Measurements from ENCODE around the gene FSTL4.
"Not testable (repeated sequence)": the region's sequence is repeated elsewhere in the genome, so short reads cannot be mapped to it uniquely, and the experiment has no call there.

FSTL4 gene

GRCh38 chr5:133546500-133546899 lies 65.8 kb downstream of the FSTL4 start:
- no peak for DNase-seq

- DNase-seq = no peak
These were observed 68.0 kb downstream of the FSTL4 start for GRCh38 chr5:133544346-133544745.

GRCh38 chr5:133539818-133540217 lies 72.5 kb downstream of the FSTL4 start:
- no peak for DNase-seq

- DNase-seq = no peak
These were observed 73.6 kb downstream of the FSTL4 start for GRCh38 chr5:133538718-133539117.

DNA sequence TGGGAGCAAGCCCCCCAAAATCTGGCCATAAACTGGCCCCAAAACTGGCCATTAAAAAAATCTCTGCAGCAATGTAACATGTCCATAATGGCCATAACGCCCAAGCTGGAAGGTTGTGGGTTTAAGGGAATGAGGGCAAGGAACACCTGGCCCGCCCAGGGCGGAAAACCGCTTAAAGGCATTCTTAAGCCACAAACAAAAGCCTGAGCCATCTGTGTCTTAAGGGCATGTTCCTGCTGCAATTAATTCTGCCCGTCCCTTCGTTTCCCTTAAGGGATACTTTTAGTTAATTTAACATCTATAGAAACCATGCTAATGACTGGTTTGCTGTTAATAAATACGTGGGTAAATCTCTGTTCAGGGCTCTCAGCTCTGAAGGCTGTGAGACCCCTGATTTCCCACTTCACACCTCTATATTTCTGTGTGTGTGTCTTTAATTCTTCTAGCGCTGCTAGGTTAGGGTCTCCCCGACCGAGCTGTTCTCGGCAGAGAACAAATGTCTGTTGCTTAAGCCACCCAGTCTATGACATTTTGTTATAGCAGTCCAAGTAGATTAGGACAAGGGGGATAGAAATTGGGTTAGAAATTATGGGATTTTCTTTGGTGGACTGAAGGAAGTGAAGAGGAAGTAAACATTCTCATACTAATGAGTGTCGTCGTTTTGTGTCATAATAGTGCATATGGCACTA lies 77.0 kb downstream of the FSTL4 start:
- not testable (repeated sequence) for DNase-seq

GRCh38 chr5:133534566-133534965 lies 77.8 kb downstream of the FSTL4 start:
- DNase-seq = no peak

DNA sequence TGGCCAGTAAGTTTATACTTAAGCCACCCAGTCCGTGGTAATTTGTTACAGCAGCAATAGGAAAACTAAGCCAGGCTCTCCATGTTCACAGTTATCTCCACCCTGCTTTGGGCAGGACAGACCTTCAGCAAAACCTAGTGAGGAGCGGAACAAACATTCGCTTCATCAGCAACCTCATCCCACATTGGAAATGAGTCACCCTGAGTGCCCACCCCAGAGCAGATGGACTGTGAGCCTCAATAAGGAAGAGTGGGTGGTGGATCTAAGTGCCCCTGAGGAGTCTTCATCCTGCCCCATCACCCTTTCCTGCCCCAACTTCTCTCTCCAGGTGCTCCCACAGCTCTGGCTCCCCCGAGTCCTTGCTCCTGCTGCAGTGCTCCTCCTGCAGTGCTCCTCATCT lies 78.8 kb downstream of the FSTL4 start:
- no peak for DNase-seq

- DNase-seq = no peak
These were observed 80.7 kb downstream of the FSTL4 start for GRCh38 chr5:133531594-133531993.

DNA sequence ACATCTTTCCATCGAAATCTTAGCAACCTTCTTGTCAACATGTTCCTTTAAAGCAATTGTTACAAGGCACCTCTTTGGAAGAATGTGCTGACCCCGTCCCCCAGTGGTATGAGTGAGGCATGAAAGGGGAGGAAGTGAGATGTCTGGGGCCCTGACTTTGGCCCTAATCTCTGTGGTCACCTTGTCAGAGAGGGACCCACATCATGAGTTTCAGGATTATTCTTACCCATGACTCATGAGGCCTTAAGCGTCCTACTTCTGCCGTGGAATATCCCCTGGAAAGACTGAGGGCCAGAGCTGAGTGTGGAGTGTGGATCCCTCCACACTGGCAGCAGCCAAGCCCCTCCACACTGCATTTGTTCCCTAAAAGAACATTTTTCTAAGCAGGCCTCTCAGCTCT lies 81.2 kb downstream of the FSTL4 start:
- no peak for DNase-seq

DNA sequence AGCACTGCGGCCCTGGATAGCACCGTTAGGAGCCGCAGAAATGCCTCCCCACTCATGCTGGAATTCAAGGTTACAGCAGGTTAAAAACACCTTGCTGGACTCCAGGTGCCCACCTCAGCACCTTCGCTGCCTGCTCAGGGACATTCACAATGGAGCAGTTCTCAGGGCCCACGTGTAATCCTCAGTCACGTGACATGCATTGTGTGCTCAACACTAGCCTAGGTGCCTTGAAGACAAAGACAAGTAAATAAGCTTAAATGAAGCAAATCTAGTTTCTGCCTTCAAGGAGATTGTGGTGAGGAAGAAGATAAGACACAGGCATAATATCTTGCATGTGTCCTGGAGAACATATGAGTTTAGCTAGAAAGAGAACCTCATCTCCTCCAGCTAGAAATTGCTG lies 82.1 kb downstream of the FSTL4 start:
- DNase-seq = no peak

GRCh38 chr5:133528841-133529240 lies 83.5 kb downstream of the FSTL4 start:
- no peak for DNase-seq

DNA sequence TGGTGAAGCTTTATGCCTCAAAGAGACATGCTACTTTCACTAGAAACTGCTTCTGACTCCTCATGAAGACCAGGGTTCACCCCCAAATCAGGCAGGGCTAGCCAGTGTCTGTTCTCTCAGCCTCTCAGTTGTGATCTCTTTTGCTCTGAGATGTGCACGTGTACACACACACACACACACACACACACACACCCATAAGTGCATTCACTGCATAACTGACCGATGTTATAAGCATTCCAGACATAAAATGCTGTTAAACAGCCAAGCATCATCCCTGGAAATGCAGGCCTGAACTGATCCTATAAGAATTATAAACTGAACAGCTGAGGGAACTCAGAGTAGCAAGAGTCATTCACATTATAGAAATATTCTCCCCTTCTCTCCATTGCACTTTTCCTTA lies 85.0 kb downstream of the FSTL4 start:
- DNase-seq = no peak

DNA sequence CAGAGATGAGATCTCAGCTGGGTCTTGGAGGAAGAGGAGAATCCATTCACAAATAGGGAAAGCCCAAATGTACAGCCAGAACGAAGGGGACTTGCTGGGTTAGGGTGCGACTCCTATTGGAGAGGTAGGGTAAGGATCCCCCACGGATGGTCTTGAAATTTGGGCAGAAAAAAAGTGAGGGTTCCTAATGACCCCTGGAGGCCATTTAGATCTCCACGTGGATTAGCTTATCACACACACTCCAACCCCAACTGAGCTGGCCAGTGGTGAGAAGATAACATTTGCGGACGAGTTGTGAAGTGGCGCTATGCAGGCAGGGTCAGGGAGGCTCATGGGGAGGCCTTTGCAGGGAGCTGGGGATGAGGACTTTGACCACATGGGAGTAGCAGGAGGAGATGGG lies 86.0 kb downstream of the FSTL4 start:
- no peak for DNase-seq

DNA sequence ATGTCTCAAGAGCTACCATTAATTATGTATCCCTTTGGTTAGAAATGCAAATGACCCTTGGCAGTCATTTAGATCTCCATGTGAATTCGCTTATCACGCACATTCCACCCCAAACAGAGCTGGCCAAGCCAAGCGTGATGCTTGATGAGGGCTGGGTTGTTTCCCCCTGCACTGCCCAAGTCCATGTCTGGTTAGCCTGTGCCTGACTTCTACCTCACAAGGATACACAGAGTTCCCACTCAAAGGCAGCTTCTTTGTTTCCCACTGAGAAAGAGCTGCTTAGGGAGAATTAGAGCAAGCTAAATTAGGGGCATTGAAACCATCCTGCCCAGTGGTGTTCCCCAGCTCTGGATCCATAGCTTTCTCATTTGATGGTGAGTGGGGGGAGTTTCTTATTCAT lies 87.2 kb downstream of the FSTL4 start:
- DNase-seq = no peak

GRCh38 chr5:133524666-133525065 lies 87.7 kb downstream of the FSTL4 start:
- no peak for DNase-seq

DNA sequence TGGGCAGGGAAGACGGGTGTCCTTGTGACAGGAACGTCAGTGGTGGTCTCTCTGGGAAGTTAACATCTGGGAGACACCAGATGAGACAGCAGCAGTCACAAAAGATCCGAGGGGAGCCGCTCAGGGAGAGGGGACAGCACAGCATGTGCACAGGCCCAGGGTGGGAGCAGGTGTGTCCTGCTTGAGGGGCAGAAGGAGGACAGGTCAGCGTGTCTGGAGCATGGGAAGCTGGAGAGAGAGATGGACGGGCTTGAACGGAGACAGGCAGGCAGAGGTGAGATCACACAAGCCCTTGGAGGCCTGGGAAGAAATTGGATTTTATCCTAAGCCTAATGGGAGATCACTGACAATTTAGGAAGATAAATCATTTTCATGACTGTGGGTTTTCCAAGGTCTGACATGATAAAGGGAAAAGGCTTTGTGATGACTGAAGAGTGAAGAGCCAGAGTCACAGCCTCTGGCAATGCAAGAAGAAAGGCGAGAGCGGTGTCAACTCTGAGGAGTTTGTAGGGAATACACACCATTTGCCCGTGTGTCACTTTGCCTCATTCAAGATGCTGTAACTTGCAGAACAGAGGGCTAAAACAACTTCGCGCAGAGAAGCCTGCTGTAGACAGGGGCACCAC lies 88.3 kb downstream of the FSTL4 start:
- DNase-seq = no peak

- no peak for DNase-seq
These were observed 89.2 kb downstream of the FSTL4 start for GRCh38 chr5:133523013-133523658.

- DNase-seq = no peak
These were observed 90.5 kb downstream of the FSTL4 start for GRCh38 chr5:133521801-133522200.

DNA sequence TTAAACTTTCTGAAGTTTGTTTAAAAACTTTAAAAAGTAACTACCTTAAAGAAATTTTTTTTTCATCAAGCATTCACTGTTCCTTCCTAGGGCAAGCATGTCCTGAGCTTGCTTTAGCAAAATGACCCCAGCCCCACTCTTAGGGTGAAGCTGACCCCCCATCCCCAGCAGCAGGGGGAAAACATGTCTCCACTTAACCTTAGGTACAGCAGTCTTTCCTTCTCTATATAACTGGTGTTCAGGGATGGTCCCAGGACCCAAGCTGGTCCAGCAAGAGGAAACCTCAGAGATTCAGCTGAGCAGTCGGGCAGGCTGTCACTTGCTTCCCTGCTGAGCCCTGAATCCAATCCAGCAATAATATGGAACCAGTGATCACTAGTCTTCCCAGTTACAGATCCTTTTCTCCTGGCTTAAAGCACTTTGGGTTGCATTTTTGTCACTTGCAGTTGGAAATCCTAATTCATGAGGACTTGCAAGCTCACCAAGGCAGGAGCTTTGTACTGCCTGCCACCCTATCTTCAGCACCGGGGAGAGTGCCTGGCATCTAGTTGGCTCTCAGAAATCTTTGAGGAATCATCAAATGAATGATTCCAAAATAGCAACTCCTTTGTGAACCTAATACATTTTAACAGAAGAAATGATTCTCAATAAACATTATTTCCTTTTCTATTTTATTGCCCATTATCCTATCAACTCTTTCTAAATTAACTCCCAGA lies 91.2 kb downstream of the FSTL4 start:
- DNase-seq = no peak

- DNase-seq = no peak
These were observed 92.3 kb downstream of the FSTL4 start for GRCh38 chr5:133520062-133520461.

- no peak for DNase-seq
These were observed 93.2 kb downstream of the FSTL4 start for GRCh38 chr5:133519191-133519590.

GRCh38 chr5:133514456-133514855 lies 97.9 kb downstream of the FSTL4 start:
- DNase-seq = no peak

DNA sequence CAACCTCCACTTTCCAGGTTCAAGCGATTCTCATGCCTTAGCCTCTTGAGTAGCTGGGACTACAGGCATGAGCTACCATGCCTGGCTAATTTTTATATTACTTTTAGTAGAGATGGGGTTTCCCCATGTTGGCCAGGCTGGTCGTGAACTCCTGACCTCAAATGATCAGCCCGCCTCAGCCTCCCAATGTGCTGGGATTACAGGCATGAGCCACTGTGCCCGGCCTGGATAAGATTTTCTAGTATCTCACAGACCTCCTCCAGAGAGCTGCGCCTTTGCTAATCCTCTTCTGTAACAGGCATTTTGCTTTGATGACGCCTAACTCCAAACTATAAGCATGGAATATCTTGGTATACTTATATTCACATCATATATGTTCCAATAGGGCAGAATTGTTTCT lies 99.4 kb downstream of the FSTL4 start:
- no peak for DNase-seq

Measured in activated gamma-delta T cell treated with Interleukin-2 at 50 U/mL for 16 hours (primary cell).